WTC11 (cell line): ENCODE results near the gene KAZN. TPM values are rescaled to one million over a fixed set of nuclear protein-coding genes. Genes with fewer than 3 reads are reported as not detected.

Experiments
- ATAC-seq: fragments of 200-7000 bp; cut with Tn5 transposase; 2 replicates; pipeline ENCODE4 v1.10.0; 2021; ENCODE audit warnings: mild to moderate bottlenecking, moderate library complexity
- CTCF ChIA-PET: fragments of 300-600 bp; sonication (Branson Sonifier 250); formaldehyde crosslinking; loops from one replicate; lab custom pipeline; 2021; ENCODE audit warnings: antibody characterized with exemption; lab: Charles Lee
- POLR2A ChIA-PET: fragments of 350-600 bp; sonication (Branson Sonifier 250); formaldehyde crosslinking; loops from one replicate; lab custom pipeline; 2021; ENCODE audit warnings: antibody characterized with exemption; lab: Charles Lee
- DNase-seq: peaks from one replicate; pipeline ENCODE4 v3.0.0; 2021; ENCODE audit warnings: low spot score
- H3K27ac Mint-ChIP-seq: 2 replicates; pipeline ENCODE4 v1.8.0; 2021; ENCODE audit warnings: mixed read lengths
- H3K27me3 Mint-ChIP-seq: 2 replicates; pipeline ENCODE4 v1.8.0; 2021; ENCODE audit warnings: low read depth, mild to moderate bottlenecking, moderate library complexity, mixed read lengths
- H3K36me3 Mint-ChIP-seq: 2 replicates; pipeline ENCODE4 v1.8.0; 2021; ENCODE audit warnings: mixed read lengths
- H3K4me1 Mint-ChIP-seq: 2 replicates; pipeline ENCODE4 v1.8.0; 2022; ENCODE audit warnings: mixed read lengths
- H3K4me3 Mint-ChIP-seq: 2 replicates; pipeline ENCODE4 v1.8.0; 2021; ENCODE audit warnings: mild to moderate bottlenecking, moderate library complexity, mixed read lengths
- H3K9me3 Mint-ChIP-seq: 2 replicates; pipeline ENCODE4 v1.8.0; 2021; ENCODE audit warnings: mixed read lengths
- CREM ChIP-seq: sonication (generic); formaldehyde crosslinking; IDR thresholded peaks from 2 replicates; pipeline ENCODE4 v1.8.1; 2022; ENCODE audit warnings: mild to moderate bottlenecking, missing genetic modification reagents, moderate library complexity
- EMX1 ChIP-seq: fragments of 250-450 bp; sonication (Bioruptor Pico); IDR thresholded peaks from 2 replicates; pipeline ENCODE4 v1.8.0; 2021; ENCODE audit warnings: mild to moderate bottlenecking
- FOXJ3 ChIP-seq: sonication (generic); formaldehyde crosslinking; IDR thresholded peaks from 2 replicates; pipeline ENCODE4 v1.9.0; 2021; ENCODE audit warnings: missing genetic modification reagents, mild to moderate bottlenecking, borderline replicate concordance
- FOXK1 ChIP-seq: sonication (generic); formaldehyde crosslinking; IDR thresholded peaks from 2 replicates; pipeline ENCODE4 v1.8.0; 2022; ENCODE audit warnings: mild to moderate bottlenecking, moderate library complexity, missing genetic modification reagents
- GABPB1 ChIP-seq: sonication (generic); formaldehyde crosslinking; IDR thresholded peaks from 2 replicates; pipeline ENCODE4 v1.8.1; 2023; ENCODE audit warnings: mild to moderate bottlenecking, missing genetic modification reagents
- NR1H2 ChIP-seq: sonication (generic); formaldehyde crosslinking; IDR thresholded peaks from 2 replicates; pipeline ENCODE4 v1.9.0; 2021; ENCODE audit warnings: mild to moderate bottlenecking, moderate library complexity, missing genetic modification reagents
- PRDM15 ChIP-seq: sonication (generic); formaldehyde crosslinking; IDR thresholded peaks from 2 replicates; pipeline ENCODE4 v1.8.0; 2022; ENCODE audit warnings: missing genetic modification reagents
- RELA ChIP-seq: sonication (generic); formaldehyde crosslinking; IDR thresholded peaks from 2 replicates; pipeline ENCODE4 v1.8.1; 2022; ENCODE audit warnings: missing genetic modification reagents, mild to moderate bottlenecking, borderline replicate concordance
- SMAD3 ChIP-seq: sonication (generic); formaldehyde crosslinking; IDR thresholded peaks from 2 replicates; pipeline ENCODE4 v1.8.0; 2022; ENCODE audit warnings: missing genetic modification reagents, mild to moderate bottlenecking, borderline replicate concordance
- TEAD1 ChIP-seq: sonication (generic); formaldehyde crosslinking; IDR thresholded peaks from 2 replicates; pipeline ENCODE4 v1.8.0; 2022; ENCODE audit warnings: mild to moderate bottlenecking, missing genetic modification reagents
- TEAD4 ChIP-seq: sonication (generic); formaldehyde crosslinking; IDR thresholded peaks from 2 replicates; pipeline ENCODE4 v1.8.0; 2022; ENCODE audit warnings: mild to moderate bottlenecking, missing genetic modification reagents
- USF1 ChIP-seq: sonication (generic); formaldehyde crosslinking; IDR thresholded peaks from 2 replicates; pipeline ENCODE4 v1.8.0; 2022; ENCODE audit warnings: mild to moderate bottlenecking, missing genetic modification reagents
- ZNF317 ChIP-seq: sonication (generic); formaldehyde crosslinking; IDR thresholded peaks from 2 replicates; pipeline ENCODE4 v1.8.1; 2023; ENCODE audit warnings: low read depth, mild to moderate bottlenecking, moderate library complexity, missing genetic modification reagents, borderline replicate concordance
- total RNA-seq: library from RNA; stranded (reverse); gene quantifications from 3 replicates; pipeline ENCODE4 v1.2.3, GENCODE V29; 2021
- TF ChIP-seq, protein P1 (sequence below): fragments of 200-600 bp; IDR thresholded peaks from 2 replicates; pipeline ENCODE4 v1.8.0; 2022; ENCODE audit warnings: antibody characterized with exemption
- TF ChIP-seq, protein P2 (sequence below): sonication (generic); formaldehyde crosslinking; IDR thresholded peaks from 2 replicates; pipeline ENCODE4 v1.8.0; 2023; ENCODE audit warnings: missing genetic modification reagents
- TF ChIP-seq, protein P3 (sequence below): fragments of 250-450 bp; sonication (Bioruptor Pico); IDR thresholded peaks from 2 replicates; pipeline ENCODE4 v1.8.0; 2021; ENCODE audit warnings: mild to moderate bottlenecking
- TF ChIP-seq, protein P4 (sequence below): sonication (generic); formaldehyde crosslinking; conservative IDR thresholded peaks from 2 replicates; pipeline ENCODE4 v1.8.1; 2022; ENCODE audit warnings: mild to moderate bottlenecking, missing genetic modification reagents

KAZN gene
- total RNA-seq, 1 experiment from 2014 or later: 19.9 TPM

GRCh38 chr1:14954930-14955329 lies 356.4 kb downstream of the KAZN start:
- DNase-seq (no peak), ATAC-seq (no peak)
- Mint-ChIP-seq H3K4me1 (peaks cover 28% of the 10 kb centered on the region), H3K36me3 (0 out of 2 replicates have a peak, but pooled peaks cover 4% of the 10 kb centered on the region), H3K4me3 (no peak overlapping the region), H3K27me3 (no peaks in the 10 kb centered on the region), H3K27ac (no peak overlapping the region), H3K9me3 (no peaks in the 10 kb centered on the region)
- TF ChIP-seq USF1 (no peak), GABPB1 (CRISPR knock-in tag) (no peak), FOXK1 (CRISPR knock-in tag) (no peak), PRDM15 (no peak)
- POLR2A ChIA-PET: no interaction called here
- CTCF ChIA-PET: interaction anchor here (0.8 kb wide), 1 partner anchor 82 kb away, joined by 3 read pairs; no protein-coding TSS in a partner anchor

- H3K36me3 Mint-ChIP-seq: 0 out of 2 replicates have a peak, but pooled peaks cover 4% of the 10 kb centered on the region
- no peaks in the 10 kb centered on the region for H3K27me3 Mint-ChIP-seq
- peaks cover 23% of the 10 kb centered on the region for H3K4me1 Mint-ChIP-seq
- POLR2A ChIA-PET: no interaction called here
- CTCF ChIA-PET: no interaction called here
- no peak overlapping the region for H3K27ac Mint-ChIP-seq
- no peak for ATAC-seq
- no peak for TF ChIP-seq FOXJ3 (CRISPR knock-in tag)
- TF ChIP-seq SMAD3: no peak
- no peak for TF ChIP-seq EMX1 (CRISPR knock-in tag)
- TF ChIP-seq CREM (CRISPR knock-in tag): no peak
- no peak for DNase-seq
- no peak overlapping the region for H3K4me3 Mint-ChIP-seq
- H3K9me3 Mint-ChIP-seq: no peaks in the 10 kb centered on the region
Observed at GRCh38 chr1:14955402-14955801, 356.9 kb downstream of the KAZN start.

GRCh38 chr1:14955976-14956375 lies 357.5 kb downstream of the KAZN start:
- ChIA-PET POLR2A (no interaction called here), CTCF (no interaction called here)
- Mint-ChIP-seq H3K4me1 (peaks cover 17% of the 10 kb centered on the region), H3K9me3 (no peaks in the 10 kb centered on the region), H3K27ac (no peak overlapping the region), H3K27me3 (no peaks in the 10 kb centered on the region), H3K36me3 (peaks cover 5% of the 10 kb centered on the region; the same call in 1 of the 2 replicates), H3K4me3 (no peak overlapping the region)
- ATAC-seq (no peak), DNase-seq (no peak)
- no peak for TF ChIP-seq TEAD1 (CRISPR knock-in tag)

DNA sequence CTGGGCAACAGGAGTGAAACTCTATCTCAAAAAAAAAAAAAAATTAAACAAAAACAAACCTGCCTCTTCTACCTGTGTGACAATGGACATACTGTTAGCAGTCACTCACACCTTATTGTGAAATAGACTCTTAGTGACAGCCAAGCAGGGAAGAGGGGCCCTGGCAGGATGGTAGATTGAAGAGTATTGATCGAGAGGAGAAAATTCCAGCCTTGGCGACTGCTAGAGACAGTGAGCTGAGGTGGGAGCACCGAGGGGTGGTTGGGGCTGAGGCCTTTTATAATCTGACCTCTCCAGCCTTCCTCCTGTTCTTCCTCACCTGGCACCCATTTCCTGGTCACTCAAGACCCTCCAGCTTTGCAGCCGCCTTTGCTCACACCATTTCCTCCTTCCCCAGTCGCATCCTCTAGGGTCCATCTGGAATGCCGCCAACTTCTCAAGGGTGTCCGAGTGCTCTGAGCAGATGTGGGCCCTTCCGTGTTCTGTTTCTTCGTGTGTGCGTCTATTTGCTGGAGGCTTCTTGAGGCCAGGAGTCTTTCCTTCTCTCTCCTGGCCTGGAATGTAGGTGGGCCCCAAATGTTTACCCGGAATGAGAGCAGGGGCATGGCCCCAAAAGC lies 358.2 kb downstream of the KAZN start:
- DNase-seq (no peak), ATAC-seq (no peak)
- Mint-ChIP-seq H3K4me1 (peaks cover 15% of the 10 kb centered on the region), H3K36me3 (peaks cover 10% of the 10 kb centered on the region), H3K27ac (peak overlapping the region; percentile 28; the same call in 1 of the 2 replicates), H3K4me3 (no peak overlapping the region), H3K9me3 (no peaks in the 10 kb centered on the region), H3K27me3 (no peaks in the 10 kb centered on the region)
- CTCF ChIA-PET: no interaction called here
- POLR2A ChIA-PET: no interaction called here
- TF ChIP-seq, protein P1, sequence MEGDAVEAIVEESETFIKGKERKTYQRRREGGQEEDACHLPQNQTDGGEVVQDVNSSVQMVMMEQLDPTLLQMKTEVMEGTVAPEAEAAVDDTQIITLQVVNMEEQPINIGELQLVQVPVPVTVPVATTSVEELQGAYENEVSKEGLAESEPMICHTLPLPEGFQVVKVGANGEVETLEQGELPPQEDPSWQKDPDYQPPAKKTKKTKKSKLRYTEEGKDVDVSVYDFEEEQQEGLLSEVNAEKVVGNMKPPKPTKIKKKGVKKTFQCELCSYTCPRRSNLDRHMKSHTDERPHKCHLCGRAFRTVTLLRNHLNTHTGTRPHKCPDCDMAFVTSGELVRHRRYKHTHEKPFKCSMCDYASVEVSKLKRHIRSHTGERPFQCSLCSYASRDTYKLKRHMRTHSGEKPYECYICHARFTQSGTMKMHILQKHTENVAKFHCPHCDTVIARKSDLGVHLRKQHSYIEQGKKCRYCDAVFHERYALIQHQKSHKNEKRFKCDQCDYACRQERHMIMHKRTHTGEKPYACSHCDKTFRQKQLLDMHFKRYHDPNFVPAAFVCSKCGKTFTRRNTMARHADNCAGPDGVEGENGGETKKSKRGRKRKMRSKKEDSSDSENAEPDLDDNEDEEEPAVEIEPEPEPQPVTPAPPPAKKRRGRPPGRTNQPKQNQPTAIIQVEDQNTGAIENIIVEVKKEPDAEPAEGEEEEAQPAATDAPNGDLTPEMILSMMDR: no peak
- TF ChIP-seq RELA (CRISPR knock-in tag): no peak
- TF ChIP-seq, protein P2, sequence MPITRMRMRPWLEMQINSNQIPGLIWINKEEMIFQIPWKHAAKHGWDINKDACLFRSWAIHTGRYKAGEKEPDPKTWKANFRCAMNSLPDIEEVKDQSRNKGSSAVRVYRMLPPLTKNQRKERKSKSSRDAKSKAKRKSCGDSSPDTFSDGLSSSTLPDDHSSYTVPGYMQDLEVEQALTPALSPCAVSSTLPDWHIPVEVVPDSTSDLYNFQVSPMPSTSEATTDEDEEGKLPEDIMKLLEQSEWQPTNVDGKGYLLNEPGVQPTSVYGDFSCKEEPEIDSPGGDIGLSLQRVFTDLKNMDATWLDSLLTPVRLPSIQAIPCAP (CRISPR knock-in tag): no peak
- TF ChIP-seq TEAD4 (CRISPR knock-in tag): no peak
- TF ChIP-seq, protein P3, sequence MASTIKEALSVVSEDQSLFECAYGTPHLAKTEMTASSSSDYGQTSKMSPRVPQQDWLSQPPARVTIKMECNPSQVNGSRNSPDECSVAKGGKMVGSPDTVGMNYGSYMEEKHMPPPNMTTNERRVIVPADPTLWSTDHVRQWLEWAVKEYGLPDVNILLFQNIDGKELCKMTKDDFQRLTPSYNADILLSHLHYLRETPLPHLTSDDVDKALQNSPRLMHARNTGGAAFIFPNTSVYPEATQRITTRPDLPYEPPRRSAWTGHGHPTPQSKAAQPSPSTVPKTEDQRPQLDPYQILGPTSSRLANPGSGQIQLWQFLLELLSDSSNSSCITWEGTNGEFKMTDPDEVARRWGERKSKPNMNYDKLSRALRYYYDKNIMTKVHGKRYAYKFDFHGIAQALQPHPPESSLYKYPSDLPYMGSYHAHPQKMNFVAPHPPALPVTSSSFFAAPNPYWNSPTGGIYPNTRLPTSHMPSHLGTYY (CRISPR knock-in tag): no peak
- no peak for TF ChIP-seq NR1H2
- TF ChIP-seq, protein P4, sequence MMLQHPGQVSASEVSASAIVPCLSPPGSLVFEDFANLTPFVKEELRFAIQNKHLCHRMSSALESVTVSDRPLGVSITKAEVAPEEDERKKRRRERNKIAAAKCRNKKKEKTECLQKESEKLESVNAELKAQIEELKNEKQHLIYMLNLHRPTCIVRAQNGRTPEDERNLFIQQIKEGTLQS: no peak
- TF ChIP-seq ZNF317: no peak
